Measurements from ENCODE around the gene TMEM243. TPM values are rescaled to one million over a fixed set of nuclear protein-coding genes. Genes with fewer than 3 reads are reported as not detected.

TMEM243 gene, protein sequence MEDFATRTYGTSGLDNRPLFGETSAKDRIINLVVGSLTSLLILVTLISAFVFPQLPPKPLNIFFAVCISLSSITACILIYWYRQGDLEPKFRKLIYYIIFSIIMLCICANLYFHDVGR
- total RNA-seq (10 to 100 TPM; 79.6 to 90.5 TPM), polyA plus RNA-seq (100 to 1,000 TPM in 1 of 2 donors, 10 to 100 TPM in 1; 58.1 to 120 TPM)
- long read RNA-seq, donor 1, transcript TMEM243-201 (4 exons, 1,063 nt), result major isoform, 23 of 34 reads
- long read RNA-seq, donor 1, transcript TMEM243-203 (5 exons, 1,273 nt), result minor isoform, 10 of 34 reads
- long read RNA-seq, donor 1, partial matches to known transcripts, result 0 of 34 reads
- long read RNA-seq, donor 1, other reads (novel, unspliced or antisense), result 0 of 34 reads
- long read RNA-seq, donor 2, transcript TMEM243-201 (4 exons, 1,063 nt), result major isoform, 7 of 12 reads
- long read RNA-seq, donor 2, partial matches to known transcripts, result 0 of 12 reads
- long read RNA-seq, donor 2, other reads (novel, unspliced or antisense), result 0 of 12 reads
- long read RNA-seq, donor 3, transcript TMEM243-201 (4 exons, 1,063 nt), result major isoform, 9 of 19 reads
- long read RNA-seq, donor 3, transcript TMEM243-203 (5 exons, 1,273 nt), result major isoform, 9 of 19 reads
- long read RNA-seq, donor 3, partial matches to known transcripts, result 0 of 19 reads
- long read RNA-seq, donor 3, other reads (novel, unspliced or antisense), result 0 of 19 reads
- long read RNA-seq, donor 4, transcript TMEM243-201 (4 exons, 1,063 nt), result major isoform, 8 of 13 reads
- long read RNA-seq, donor 4, transcript TMEM243-203 (5 exons, 1,273 nt), result minor isoform, 5 of 13 reads
- long read RNA-seq, donor 4, partial matches to known transcripts, result 0 of 13 reads
- long read RNA-seq, donor 4, other reads (novel, unspliced or antisense), result 0 of 13 reads
- long read RNA-seq, donor 5, transcript TMEM243-203 (5 exons, 1,273 nt), result minor isoform, 15 of 39 reads
- long read RNA-seq, donor 5, transcript TMEM243-201 (4 exons, 1,063 nt), result major isoform, 21 of 39 reads
- long read RNA-seq, donor 5, partial matches to known transcripts, result 0 of 39 reads
- long read RNA-seq, donor 5, other reads (novel, unspliced or antisense), result 0 of 39 reads

DNA sequence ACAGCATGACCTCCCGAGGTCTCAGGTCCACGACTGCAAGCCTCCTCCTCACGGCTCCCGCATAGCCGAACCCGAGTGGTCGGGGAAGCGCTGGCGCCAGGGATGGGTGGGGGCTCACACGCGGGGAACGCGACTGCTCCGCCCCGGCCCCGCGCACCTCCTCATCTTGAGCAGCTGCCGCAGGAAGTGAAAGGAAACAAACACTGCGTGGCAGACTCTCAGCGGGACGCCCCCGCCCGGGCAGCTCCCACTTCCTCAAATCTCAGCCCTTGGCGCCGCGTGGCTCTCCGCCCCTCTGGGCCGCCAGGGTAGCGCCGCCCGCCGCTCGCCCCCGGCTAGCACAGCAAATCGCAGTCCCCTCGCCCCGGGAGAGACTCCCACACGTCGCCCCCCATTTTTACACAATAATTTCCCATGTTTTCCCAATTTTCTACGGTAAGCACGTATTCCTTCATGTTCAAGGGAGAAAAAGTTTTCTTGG is at the start of gene TMEM243:
TMEM243 (minus strand) TSS at position 188 of the 481 bp plus-strand sequence. CDS start 229 bp downstream, outside the sequence.
- H3K27me3 ChIP-seq (ENCODE audit: control insufficient read depth in 3 of 3, insufficient read depth in 3 of 3, low read length in 2 of 3), result peaks cover 0 to 15% (median 14%) of the 10 kb centered on the region in 3 donors
- WGBS, 2 donors, result 1% methylated on average over 41 of the region's 41 CpGs
- peak within 1 kb of the TSS; percentile 85 to 87 for H3K9ac ChIP-seq (ENCODE audit: insufficient read depth in 1 of 2, low read length in 2 of 2)
- H3K4me1 ChIP-seq (ENCODE audit: control insufficient read depth in 5 of 5, insufficient read depth in 5 of 5, low read length in 5 of 5), result peaks cover 0 to 24% (median 7%) of the 10 kb centered on the region in 5 donors
- TF ChIP-seq, protein P1, sequence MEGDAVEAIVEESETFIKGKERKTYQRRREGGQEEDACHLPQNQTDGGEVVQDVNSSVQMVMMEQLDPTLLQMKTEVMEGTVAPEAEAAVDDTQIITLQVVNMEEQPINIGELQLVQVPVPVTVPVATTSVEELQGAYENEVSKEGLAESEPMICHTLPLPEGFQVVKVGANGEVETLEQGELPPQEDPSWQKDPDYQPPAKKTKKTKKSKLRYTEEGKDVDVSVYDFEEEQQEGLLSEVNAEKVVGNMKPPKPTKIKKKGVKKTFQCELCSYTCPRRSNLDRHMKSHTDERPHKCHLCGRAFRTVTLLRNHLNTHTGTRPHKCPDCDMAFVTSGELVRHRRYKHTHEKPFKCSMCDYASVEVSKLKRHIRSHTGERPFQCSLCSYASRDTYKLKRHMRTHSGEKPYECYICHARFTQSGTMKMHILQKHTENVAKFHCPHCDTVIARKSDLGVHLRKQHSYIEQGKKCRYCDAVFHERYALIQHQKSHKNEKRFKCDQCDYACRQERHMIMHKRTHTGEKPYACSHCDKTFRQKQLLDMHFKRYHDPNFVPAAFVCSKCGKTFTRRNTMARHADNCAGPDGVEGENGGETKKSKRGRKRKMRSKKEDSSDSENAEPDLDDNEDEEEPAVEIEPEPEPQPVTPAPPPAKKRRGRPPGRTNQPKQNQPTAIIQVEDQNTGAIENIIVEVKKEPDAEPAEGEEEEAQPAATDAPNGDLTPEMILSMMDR (IDR thresholded peaks at IDR 0.05; ENCODE audit: control extremely low read depth, extremely low read depth), result no peak
- peak within 1 kb of the TSS; percentile 96 for H3K4me3 ChIP-seq
- DNase-seq (peak; percentile 85 to 91 (median 86)), ATAC-seq (ENCODE audit: insufficient read depth, low FRiP score) (peak; percentile 87)
- H3K36me3 ChIP-seq (ENCODE audit: control insufficient read depth in 4 of 4, insufficient read depth in 4 of 4, low read length in 4 of 4), result no peaks in the 10 kb centered on the region
- no peaks in the 10 kb centered on the region for H3K9me3 ChIP-seq (ENCODE audit: control insufficient read depth in 4 of 4, insufficient read depth in 3 of 4, low read length in 3 of 4)
- peak within 1 kb of the TSS; percentile 51 to 98 for H3K27ac ChIP-seq (ENCODE audit: low read depth in 1 of 2, low read length in 1 of 2)

DNA sequence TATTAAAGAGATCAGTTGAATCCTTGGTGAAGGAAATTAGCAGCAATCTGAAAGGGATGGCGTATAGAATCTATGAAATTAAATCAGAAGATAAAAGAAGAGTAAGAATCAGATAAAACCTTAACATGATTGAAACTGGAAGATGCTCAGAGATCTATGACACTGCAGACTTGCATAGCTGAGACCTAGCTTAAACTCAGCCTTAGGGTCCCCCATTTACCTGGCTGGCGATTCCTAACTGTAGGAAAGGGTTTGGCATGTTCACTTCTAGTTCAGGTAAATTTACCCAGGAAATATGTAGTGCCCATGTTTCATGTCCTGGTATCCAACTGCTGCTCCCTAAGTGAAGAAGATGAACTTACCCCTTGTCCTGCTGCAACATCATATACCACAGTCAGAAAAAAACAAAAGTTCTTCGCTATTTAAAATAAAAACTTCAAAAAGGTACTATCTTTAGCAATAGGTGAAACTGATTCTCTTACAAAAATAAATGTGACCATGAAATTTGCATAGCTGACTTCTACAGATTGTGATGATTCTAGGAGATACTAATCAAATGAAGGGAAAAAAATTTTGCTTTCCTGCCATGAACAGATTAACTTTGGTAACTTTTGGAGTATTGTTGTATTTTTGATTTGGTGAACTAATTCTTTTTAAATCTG is 47.8 kb upstream of the TMEM243 start:
- no peak for DNase-seq

DNA sequence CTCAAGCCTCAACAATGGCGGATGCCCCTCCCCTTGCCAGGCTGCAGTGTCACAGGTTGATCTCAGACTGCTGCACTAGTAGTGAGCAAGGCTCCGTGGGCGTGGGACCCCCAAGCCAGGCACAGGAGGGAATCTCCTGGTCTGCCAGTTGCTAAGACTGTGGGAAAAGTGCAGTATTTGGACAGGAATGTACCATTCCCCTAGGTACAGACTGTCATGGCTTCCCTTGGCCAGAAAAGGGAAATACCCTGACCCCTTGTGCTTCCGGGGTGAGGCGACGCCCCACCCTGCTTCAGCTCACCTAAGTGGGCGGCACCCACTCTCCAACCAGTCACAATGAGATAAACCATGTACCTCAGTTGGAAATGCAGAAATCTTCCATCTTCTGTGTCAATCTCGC is 44.0 kb upstream of the TMEM243 start:
- no peaks in the 10 kb centered on the region for H3K9me3 ChIP-seq (ENCODE audit: control insufficient read depth in 4 of 4, insufficient read depth in 3 of 4, low read length in 3 of 4)
- TF ChIP-seq, protein P1 (IDR thresholded peaks at IDR 0.05; ENCODE audit: control extremely low read depth, extremely low read depth), result no peak
- H3K27me3 ChIP-seq (ENCODE audit: control insufficient read depth in 3 of 3, insufficient read depth in 3 of 3, low read length in 2 of 3), result no peaks in the 10 kb centered on the region
- no peaks in the 10 kb centered on the region for H3K4me1 ChIP-seq (ENCODE audit: control insufficient read depth in 5 of 5, insufficient read depth in 5 of 5, low read length in 5 of 5)
- ATAC-seq (ENCODE audit: insufficient read depth, low FRiP score) (no peak), DNase-seq (no peak)
- no peak overlapping the region for H3K27ac ChIP-seq (ENCODE audit: low read depth in 1 of 2, low read length in 1 of 2)
- no peak overlapping the region for H3K4me3 ChIP-seq
- H3K36me3 ChIP-seq (ENCODE audit: control insufficient read depth in 4 of 4, insufficient read depth in 4 of 4, low read length in 4 of 4), result no peaks in the 10 kb centered on the region
- H3K9ac ChIP-seq (ENCODE audit: insufficient read depth in 1 of 2, low read length in 2 of 2), result no peak overlapping the region
- 92 to 96% methylated on average over 8 of the region's 8 CpGs for WGBS, 2 donors

More for the DNA sequence above, 47.8 kb upstream of the TMEM243 start:
- TF ChIP-seq, protein P1 (IDR thresholded peaks at IDR 0.05; ENCODE audit: control extremely low read depth, extremely low read depth), result no peak
- no peaks in the 10 kb centered on the region for H3K27me3 ChIP-seq (ENCODE audit: control insufficient read depth in 3 of 3, insufficient read depth in 3 of 3, low read length in 2 of 3)
- no peak overlapping the region for H3K9ac ChIP-seq (ENCODE audit: insufficient read depth in 1 of 2, low read length in 2 of 2)
- ATAC-seq (ENCODE audit: insufficient read depth, low FRiP score), result no peak
- no peaks in the 10 kb centered on the region for H3K9me3 ChIP-seq (ENCODE audit: control insufficient read depth in 4 of 4, insufficient read depth in 3 of 4, low read length in 3 of 4)
- WGBS, 2 donors, result 82 to 93% methylated on average over 3 of the region's 3 CpGs
- H3K4me3 ChIP-seq, result no peak overlapping the region
- H3K36me3 ChIP-seq (ENCODE audit: control insufficient read depth in 4 of 4, insufficient read depth in 4 of 4, low read length in 4 of 4), result no peaks in the 10 kb centered on the region
- H3K27ac ChIP-seq (ENCODE audit: low read depth in 1 of 2, low read length in 1 of 2), result no peak overlapping the region
- H3K4me1 ChIP-seq (ENCODE audit: control insufficient read depth in 5 of 5, insufficient read depth in 5 of 5, low read length in 5 of 5), result no peaks in the 10 kb centered on the region
